DND-41 (cell line): ENCODE data around the gene PSEN1.

Experiments used
- ATAC-seq: fragments of 200-7000 bp; cut with Tn5 transposase; 3 replicates; pipeline ENCODE4 v1.9.1; 2021; ENCODE audit warnings: low read depth; ENCODE audit not compliant: insufficient read depth
- DNase-seq: peaks from one replicate; pipeline ENCODE4 v3.0.0-alpha.2; 2020
- H2AFZ ChIP-seq: 2 replicates; pipeline ENCODE4 v1.6.0; 2012; ENCODE audit warnings: low read depth, low read length
- H3K27ac ChIP-seq: 2 replicates; pipeline ENCODE4 v1.5.1; 2012; ENCODE audit warnings: low read length, inconsistent platforms
- H3K27me3 ChIP-seq: fragments of 200-600 bp; sonication (generic); 2 replicates; pipeline ENCODE4 v1.6.0; 2012; ENCODE audit warnings: low read length, mild to moderate bottlenecking, inconsistent platforms; ENCODE audit not compliant: insufficient read depth, poor library complexity
- H3K36me3 ChIP-seq: 2 replicates; pipeline ENCODE4 v1.5.1; 2012; ENCODE audit warnings: low read length, inconsistent platforms; ENCODE audit not compliant: insufficient read depth
- H3K4me1 ChIP-seq: 2 replicates; pipeline ENCODE4 v1.5.1; 2012; ENCODE audit warnings: mild to moderate bottlenecking, low read length; ENCODE audit not compliant: insufficient read depth
- H3K4me2 ChIP-seq: 2 replicates; pipeline ENCODE4 v1.6.0; 2012; ENCODE audit warnings: mild to moderate bottlenecking, moderate library complexity, low read length, inconsistent platforms; ENCODE audit not compliant: insufficient read depth
- H3K4me3 ChIP-seq, 2 experiments: fragments of 200-600 bp in 1 of 2; shearing (Covaris generic) in 1 of 2; 2 replicates each; pipeline ENCODE4 v1.5.1; 2012 to 2016; ENCODE audit warnings: inconsistent platforms in 2 of 2, low read length in 2 of 2, mild to moderate bottlenecking in 2 of 2, low read depth in 1 of 2, moderate library complexity in 1 of 2
- H3K79me2 ChIP-seq: 2 replicates; pipeline ENCODE4 v1.6.0; 2012; ENCODE audit warnings: low read length, inconsistent platforms; ENCODE audit not compliant: insufficient read depth
- H3K9ac ChIP-seq: 2 replicates; pipeline ENCODE4 v1.6.0; 2012; ENCODE audit warnings: low read depth, mild to moderate bottlenecking, inconsistent platforms, low read length, moderate library complexity
- H3K9me3 ChIP-seq: 2 replicates; pipeline ENCODE4 v1.5.1; 2012; ENCODE audit warnings: low read length, moderate library complexity, mild to moderate bottlenecking, inconsistent platforms; ENCODE audit not compliant: insufficient read depth, severe bottlenecking
- H4K20me1 ChIP-seq: 2 replicates; pipeline ENCODE4 v1.6.0; 2012; ENCODE audit warnings: low read length; ENCODE audit not compliant: insufficient read depth
- EZH2 ChIP-seq: IDR thresholded peaks from 3 replicates; pipeline ENCODE4 v1.6.1; 2012; ENCODE audit warnings: borderline replicate concordance, low read depth, mild to moderate bottlenecking, moderate library complexity, low read length, inconsistent platforms; ENCODE audit not compliant: severe bottlenecking
- TF ChIP-seq, protein P1 (sequence below): IDR thresholded peaks from 2 replicates; pipeline ENCODE4 v1.5.1; 2012; ENCODE audit warnings: borderline replicate concordance, low read length, moderate library complexity, mild to moderate bottlenecking; ENCODE audit not compliant: poor library complexity, severe bottlenecking; ENCODE audit errors: extremely low read depth

The PSEN1 gene

DNA sequence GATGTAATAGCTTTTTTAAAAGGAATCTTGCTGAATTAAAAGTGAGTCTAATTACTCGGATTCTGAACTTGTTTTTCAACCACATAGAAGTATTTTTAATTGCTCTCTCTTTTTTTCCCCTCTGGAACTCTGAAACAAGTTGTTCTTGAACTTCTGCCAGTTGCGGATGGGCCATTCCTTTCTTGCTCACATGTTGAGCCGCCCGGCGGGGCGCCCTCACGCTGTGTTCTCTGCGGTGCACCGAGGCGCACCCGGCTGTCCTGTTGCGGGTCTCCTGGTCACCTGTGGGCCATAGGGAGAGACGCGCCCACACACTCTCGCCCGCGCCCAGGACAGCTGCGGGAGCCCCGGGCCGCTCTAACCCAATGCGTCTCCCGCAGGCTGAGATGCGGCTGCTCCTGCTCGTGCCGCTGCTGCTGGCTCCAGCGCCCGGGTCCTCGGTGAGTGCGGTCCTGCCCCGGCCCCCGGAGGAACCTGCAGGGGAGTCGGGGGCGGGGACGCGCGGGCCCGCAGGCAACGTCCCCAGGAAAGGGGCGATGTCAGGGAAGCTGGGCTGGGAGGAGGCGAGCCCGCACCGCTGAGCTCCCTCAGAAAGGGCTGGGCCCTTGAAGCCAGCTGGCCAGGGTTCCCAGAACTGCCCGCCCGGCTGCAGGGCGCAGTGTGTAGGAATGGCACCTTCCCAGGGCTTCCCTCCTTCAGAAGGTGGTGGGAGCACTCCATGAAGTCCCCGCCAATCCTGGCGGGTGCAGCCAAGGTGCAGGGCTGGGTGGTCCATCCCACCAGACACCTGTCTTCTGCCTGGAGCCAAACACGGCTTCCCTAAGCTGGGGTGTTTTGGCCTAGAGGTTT, 103.3 kb downstream of the PSEN1 start:
- H3K4me3 ChIP-seq = no peak overlapping the region
- no peak for ATAC-seq
- DNase-seq = no peak
- peaks cover 3% of the 10 kb centered on the region for H3K27me3 ChIP-seq
- H3K36me3 ChIP-seq = no peaks in the 10 kb centered on the region
- no peak overlapping the region for H3K4me2 ChIP-seq
- no peak overlapping the region for H3K9ac ChIP-seq
- H4K20me1 ChIP-seq = no peaks in the 10 kb centered on the region
- H3K9me3 ChIP-seq = no peaks in the 10 kb centered on the region
- TF ChIP-seq, protein P1, sequence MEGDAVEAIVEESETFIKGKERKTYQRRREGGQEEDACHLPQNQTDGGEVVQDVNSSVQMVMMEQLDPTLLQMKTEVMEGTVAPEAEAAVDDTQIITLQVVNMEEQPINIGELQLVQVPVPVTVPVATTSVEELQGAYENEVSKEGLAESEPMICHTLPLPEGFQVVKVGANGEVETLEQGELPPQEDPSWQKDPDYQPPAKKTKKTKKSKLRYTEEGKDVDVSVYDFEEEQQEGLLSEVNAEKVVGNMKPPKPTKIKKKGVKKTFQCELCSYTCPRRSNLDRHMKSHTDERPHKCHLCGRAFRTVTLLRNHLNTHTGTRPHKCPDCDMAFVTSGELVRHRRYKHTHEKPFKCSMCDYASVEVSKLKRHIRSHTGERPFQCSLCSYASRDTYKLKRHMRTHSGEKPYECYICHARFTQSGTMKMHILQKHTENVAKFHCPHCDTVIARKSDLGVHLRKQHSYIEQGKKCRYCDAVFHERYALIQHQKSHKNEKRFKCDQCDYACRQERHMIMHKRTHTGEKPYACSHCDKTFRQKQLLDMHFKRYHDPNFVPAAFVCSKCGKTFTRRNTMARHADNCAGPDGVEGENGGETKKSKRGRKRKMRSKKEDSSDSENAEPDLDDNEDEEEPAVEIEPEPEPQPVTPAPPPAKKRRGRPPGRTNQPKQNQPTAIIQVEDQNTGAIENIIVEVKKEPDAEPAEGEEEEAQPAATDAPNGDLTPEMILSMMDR = no peak
- no peak for TF ChIP-seq EZH2
- H3K4me1 ChIP-seq = peaks cover 24% of the 10 kb centered on the region
- no peaks in the 10 kb centered on the region for H3K79me2 ChIP-seq
- no peak overlapping the region for H3K27ac ChIP-seq
- no peak overlapping the region for H2AFZ ChIP-seq

DNA sequence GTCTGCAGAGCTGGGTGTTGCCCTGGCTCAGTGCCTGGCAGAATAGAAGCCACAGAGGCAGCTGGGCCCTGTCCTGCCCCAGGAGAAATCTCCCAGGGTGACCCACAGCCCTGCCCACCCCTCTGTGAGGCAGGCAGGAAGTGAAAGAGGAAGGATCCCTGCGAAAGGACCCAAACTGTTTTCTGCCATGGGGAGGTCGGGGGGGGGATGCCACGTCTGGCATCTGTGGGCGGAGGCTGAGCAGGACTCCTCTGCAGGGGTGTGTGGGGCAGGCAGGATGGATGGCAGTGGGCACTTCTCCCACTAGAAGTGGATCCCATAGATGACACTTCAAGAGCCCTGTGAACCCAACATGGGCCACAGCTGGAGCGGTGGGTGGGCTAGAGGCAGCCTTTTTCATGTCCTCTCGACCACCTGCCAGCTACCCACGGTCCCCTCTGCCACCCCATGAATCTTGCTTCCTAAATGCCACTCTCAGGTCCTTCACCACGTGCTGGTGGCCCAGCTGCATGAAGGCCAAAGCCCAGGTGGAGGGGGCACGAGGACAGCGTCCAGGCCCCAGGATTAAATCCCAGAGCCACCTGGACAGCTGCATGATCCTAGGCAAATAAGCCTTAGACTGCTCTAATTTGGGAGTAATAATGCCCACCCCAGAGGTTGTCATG, 104.6 kb downstream of the PSEN1 start:
- ATAC-seq (0 out of 3 replicates have a peak, but pooled peaks have one; percentile 32), DNase-seq (peak; percentile 21)
- Histone ChIP-seq H3K4me3 (no peak overlapping the region), H3K79me2 (no peaks in the 10 kb centered on the region), H3K27me3 (no peaks in the 10 kb centered on the region), H2AFZ (no peak overlapping the region), H3K9me3 (no peaks in the 10 kb centered on the region), H3K36me3 (no peaks in the 10 kb centered on the region), H3K4me1 (peaks cover 30% of the 10 kb centered on the region), H4K20me1 (no peaks in the 10 kb centered on the region), H3K9ac (no peak overlapping the region), H3K27ac (no peak overlapping the region), H3K4me2 (no peak overlapping the region)
- no peak for TF ChIP-seq EZH2
- TF ChIP-seq, protein P1 = no peak

DNA sequence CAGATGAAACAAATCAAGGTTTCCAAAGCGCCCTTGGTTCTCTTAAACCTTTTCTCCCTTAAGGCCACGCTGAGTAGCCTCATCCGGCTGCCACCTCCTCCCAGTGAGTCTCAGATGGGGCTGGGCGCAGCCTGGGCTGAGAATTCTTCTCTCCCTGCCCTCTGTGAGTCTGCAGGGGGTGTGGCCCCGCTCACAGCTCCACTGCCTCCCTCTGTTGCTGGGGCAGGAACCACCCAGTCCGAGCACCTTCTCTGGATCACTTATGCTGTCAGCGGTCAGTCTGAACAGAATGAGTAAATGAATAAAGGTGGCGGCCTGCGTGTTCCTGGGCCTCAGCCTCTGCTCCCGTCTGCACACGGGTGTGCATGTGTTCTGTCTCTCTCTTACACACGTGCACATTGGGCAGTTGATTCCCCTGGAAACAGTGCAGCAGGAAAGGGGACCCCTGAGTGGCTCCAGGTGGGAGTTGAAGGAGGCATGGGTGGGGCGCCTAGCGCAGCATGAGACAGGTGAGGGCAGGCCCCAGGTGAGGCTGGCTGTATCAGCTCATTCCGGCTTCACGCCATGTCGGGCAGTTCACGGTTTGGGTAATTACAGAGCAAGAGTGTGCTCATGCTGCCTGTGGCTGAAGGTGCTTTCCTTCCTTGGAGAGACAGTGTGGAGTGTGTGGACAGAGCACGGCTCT, 105.3 kb downstream of the PSEN1 start:
- ATAC-seq (no peak), DNase-seq (no peak)
- H3K9me3 ChIP-seq = no peaks in the 10 kb centered on the region
- peak overlapping the region; percentile 47; the same call in 1 of the 2 replicates for H3K4me2 ChIP-seq
- TF ChIP-seq, protein P1 = no peak
- no peak for TF ChIP-seq EZH2
- no peak overlapping the region for H3K4me3 ChIP-seq
- no peaks in the 10 kb centered on the region for H3K27me3 ChIP-seq
- peaks cover 37% of the 10 kb centered on the region for H3K4me1 ChIP-seq
- no peak overlapping the region for H3K27ac ChIP-seq
- H3K36me3 ChIP-seq = no peaks in the 10 kb centered on the region
- H3K9ac ChIP-seq = no peak overlapping the region
- no peaks in the 10 kb centered on the region for H4K20me1 ChIP-seq
- H2AFZ ChIP-seq = no peak overlapping the region
- H3K79me2 ChIP-seq = no peaks in the 10 kb centered on the region
